Stomach (tissue), 4 donors: ENCODE measurements around the gene HCRT.

Experiments used
- EP300 ChIP-seq: sonication (generic); formaldehyde crosslinking; IDR thresholded peaks from one replicate; pipeline ENCODE4 v1.6.1; 2017; ENCODE audit warnings: antibody characterized with exemption
- POLR2A ChIP-seq, 4 donors: fragments of 450-650 bp; IDR thresholded peaks; one replicate each; pipeline ENCODE4 v1.6.1; 2016; ENCODE audit warnings: antibody characterized with exemption in 4 of 4, control low read depth in 2 of 4, mild to moderate bottlenecking in 1 of 4, moderate library complexity in 1 of 4
- POLR2AphosphoS5 ChIP-seq, 3 donors: sonication (generic); formaldehyde crosslinking; IDR thresholded peaks; one replicate each; pipeline ENCODE4 v1.6.1; 2016; ENCODE audit warnings: antibody characterized with exemption in 3 of 3
- TF ChIP-seq, protein P1 (sequence below), 7 experiments: fragments of 450-650 bp in 4 of 7; fragments of 200-600 bp in 3 of 7; sonication (generic) in 3 of 7; IDR thresholded peaks; one replicate each; pipeline ENCODE4 v1.5.1; 2016 to 2019; ENCODE audit warnings: antibody characterized with exemption in 7 of 7, control low read depth in 2 of 7, mild to moderate bottlenecking in 1 of 7

DNA sequence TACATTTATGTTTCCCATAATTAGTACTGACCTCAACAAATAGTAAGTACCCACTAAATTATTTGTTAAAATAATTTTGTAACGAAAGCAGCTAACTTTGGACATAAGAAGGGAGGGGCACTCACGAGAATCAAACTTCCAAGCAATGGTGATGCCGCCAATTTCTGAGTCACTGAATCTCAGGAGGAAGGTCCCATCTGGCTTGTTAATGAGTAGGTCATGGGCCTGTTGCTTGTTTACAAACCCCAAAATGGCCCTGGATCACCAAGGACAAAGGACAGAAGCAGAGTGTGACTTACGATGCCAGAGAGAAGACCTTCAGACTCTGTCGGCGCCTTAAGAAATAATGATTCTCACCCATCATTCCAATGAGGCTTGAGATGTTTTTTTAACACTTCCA lies 24.8 kb upstream of the HCRT start:
- TF ChIP-seq, protein P1, sequence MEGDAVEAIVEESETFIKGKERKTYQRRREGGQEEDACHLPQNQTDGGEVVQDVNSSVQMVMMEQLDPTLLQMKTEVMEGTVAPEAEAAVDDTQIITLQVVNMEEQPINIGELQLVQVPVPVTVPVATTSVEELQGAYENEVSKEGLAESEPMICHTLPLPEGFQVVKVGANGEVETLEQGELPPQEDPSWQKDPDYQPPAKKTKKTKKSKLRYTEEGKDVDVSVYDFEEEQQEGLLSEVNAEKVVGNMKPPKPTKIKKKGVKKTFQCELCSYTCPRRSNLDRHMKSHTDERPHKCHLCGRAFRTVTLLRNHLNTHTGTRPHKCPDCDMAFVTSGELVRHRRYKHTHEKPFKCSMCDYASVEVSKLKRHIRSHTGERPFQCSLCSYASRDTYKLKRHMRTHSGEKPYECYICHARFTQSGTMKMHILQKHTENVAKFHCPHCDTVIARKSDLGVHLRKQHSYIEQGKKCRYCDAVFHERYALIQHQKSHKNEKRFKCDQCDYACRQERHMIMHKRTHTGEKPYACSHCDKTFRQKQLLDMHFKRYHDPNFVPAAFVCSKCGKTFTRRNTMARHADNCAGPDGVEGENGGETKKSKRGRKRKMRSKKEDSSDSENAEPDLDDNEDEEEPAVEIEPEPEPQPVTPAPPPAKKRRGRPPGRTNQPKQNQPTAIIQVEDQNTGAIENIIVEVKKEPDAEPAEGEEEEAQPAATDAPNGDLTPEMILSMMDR (IDR thresholded peaks at IDR 0.05): no peak
- TF ChIP-seq EP300 (no peak), POLR2AphosphoS5 (IDR thresholded peaks at IDR 0.05) (no peak), POLR2A (IDR thresholded peaks at IDR 0.05) (no peak)
